HEK293 (cell line): ENCODE measurements around the gene GUCA2B.

Source experiments
- CTCF ChIA-PET: fragments of 350-600 bp; formaldehyde crosslinking; extraction: SDS; loops from one replicate; lab custom pipeline; 2021; ENCODE audit warnings: antibody characterized with exemption; lab: Yijun Ruan, JAX
- POLR2A ChIA-PET: fragments of 300-600 bp; formaldehyde crosslinking; extraction: SDS; loops from one replicate; lab custom pipeline; 2020; ENCODE audit warnings: antibody characterized with exemption, inconsistent platforms; lab: Yijun Ruan, JAX
- H3K27ac ChIP-seq: fragments of 200-500 bp; sonication (Bioruptor generic); 2 replicates; pipeline ENCODE4 v1.5.1; 2014; ENCODE audit warnings: low read depth, low read length, control low read depth, inconsistent platforms; ENCODE audit errors: extremely low read depth
- H3K36me3 ChIP-seq, 2 experiments: fragments of 200-500 bp in 1 of 2; sonication (Bioruptor generic) in 1 of 2; 1 replicate in 1 of 2; 2 replicates in 1 of 2; pipeline ENCODE4 v1.5.1; 2014 to 2017; ENCODE audit warnings: inconsistent platforms in 2 of 2, low read length in 2 of 2; ENCODE audit not compliant: control insufficient read depth in 2 of 2, insufficient read depth in 1 of 2
- H3K4me1 ChIP-seq: fragments of 200-500 bp; sonication (Bioruptor generic); 2 replicates; pipeline ENCODE4 v1.5.1; 2014; ENCODE audit warnings: mild to moderate bottlenecking, low read length, inconsistent platforms; ENCODE audit not compliant: control insufficient read depth, insufficient read depth
- H3K4me3 ChIP-seq: 2 replicates; pipeline ENCODE4 v1.5.1; 2011; ENCODE audit warnings: low read depth, mild to moderate bottlenecking, control low read depth, low read length, moderate library complexity
- H3K9me3 ChIP-seq: fragments of 200-500 bp; sonication (Bioruptor generic); 2 replicates; pipeline ENCODE4 v1.5.1; 2014; ENCODE audit warnings: low read depth, low read length, inconsistent platforms; ENCODE audit not compliant: control insufficient read depth, insufficient read depth
- GLI2 ChIP-seq: fragments of 450-650 bp; formaldehyde crosslinking; IDR thresholded peaks from 2 replicates; pipeline ENCODE4; 2017; ENCODE audit warnings: missing biosample characterization, missing genetic modification characterization, low read depth, borderline replicate concordance
- SALL2 ChIP-seq: fragments of 450-650 bp; formaldehyde crosslinking; IDR thresholded peaks from 2 replicates; pipeline ENCODE4 v1.5.0; 2017; ENCODE audit warnings: missing biosample characterization, mild to moderate bottlenecking, missing genetic modification characterization, borderline replicate concordance
- SCRT1 ChIP-seq: fragments of 450-650 bp; formaldehyde crosslinking; IDR thresholded peaks from 2 replicates; pipeline ENCODE4 v1.5.1; 2016; ENCODE audit warnings: missing biosample characterization, missing genetic modification characterization, borderline replicate concordance
- SCRT2 ChIP-seq: fragments of 450-650 bp; formaldehyde crosslinking; IDR thresholded peaks from 2 replicates; pipeline ENCODE4 v1.5.1; 2016; ENCODE audit warnings: missing biosample characterization, missing genetic modification characterization
- SETDB1 ChIP-seq: IDR thresholded peaks from one replicate; pipeline ENCODE4 v1.6.1; 2017; ENCODE audit warnings: mild to moderate bottlenecking, low read length, moderate library complexity, mixed read lengths; ENCODE audit not compliant: insufficient read length
- ZBTB48 ChIP-seq: fragments of 450-650 bp; formaldehyde crosslinking; IDR thresholded peaks from 2 replicates; pipeline ENCODE4 v1.5.1; 2016; ENCODE audit warnings: missing biosample characterization, missing genetic modification characterization
- ZFP69B ChIP-seq: fragments of 450-650 bp; formaldehyde crosslinking; IDR thresholded peaks from 2 replicates; pipeline ENCODE4 v1.5.1; 2016; ENCODE audit warnings: missing biosample characterization, missing genetic modification characterization
- ZNF132 ChIP-seq: fragments of 450-650 bp; formaldehyde crosslinking; IDR thresholded peaks from 2 replicates; pipeline ENCODE4 v1.5.1; 2017; ENCODE audit warnings: missing biosample characterization, missing genetic modification characterization, borderline replicate concordance
- ZNF133 ChIP-seq: fragments of 450-650 bp; formaldehyde crosslinking; IDR thresholded peaks from 2 replicates; pipeline ENCODE4 v1.5.1; 2016; ENCODE audit warnings: missing biosample characterization, missing genetic modification characterization
- ZNF138 ChIP-seq: fragments of 450-650 bp; formaldehyde crosslinking; IDR thresholded peaks from 2 replicates; pipeline ENCODE4 v1.5.1; 2016; ENCODE audit warnings: missing biosample characterization, missing genetic modification characterization, borderline replicate concordance
- ZNF155 ChIP-seq: fragments of 450-650 bp; formaldehyde crosslinking; IDR thresholded peaks from 2 replicates; pipeline ENCODE4 v1.5.1; 2016; ENCODE audit warnings: missing biosample characterization, missing genetic modification characterization
- ZNF169 ChIP-seq: fragments of 450-650 bp; formaldehyde crosslinking; IDR thresholded peaks from 2 replicates; pipeline ENCODE4 v1.5.1; 2016; ENCODE audit warnings: missing biosample characterization, missing genetic modification characterization
- ZNF2 ChIP-seq: fragments of 450-650 bp; formaldehyde crosslinking; IDR thresholded peaks from 2 replicates; pipeline ENCODE4 v1.5.1; 2016; ENCODE audit warnings: missing biosample characterization, missing genetic modification characterization
- ZNF202 ChIP-seq: fragments of 450-650 bp; formaldehyde crosslinking; IDR thresholded peaks from 2 replicates; pipeline ENCODE4 v1.5.1; 2016; ENCODE audit warnings: missing biosample characterization, missing genetic modification characterization, borderline replicate concordance
- ZNF221 ChIP-seq: fragments of 450-650 bp; formaldehyde crosslinking; IDR thresholded peaks from 2 replicates; pipeline ENCODE4 v1.5.1; 2017; ENCODE audit warnings: missing biosample characterization, missing genetic modification characterization, borderline replicate concordance
- ZNF24 ChIP-seq: fragments of 450-650 bp; formaldehyde crosslinking; IDR thresholded peaks from 2 replicates; pipeline ENCODE4 v1.5.1; 2016; ENCODE audit warnings: missing biosample characterization, missing genetic modification characterization
- ZNF366 ChIP-seq: fragments of 450-650 bp; formaldehyde crosslinking; conservative IDR thresholded peaks from 2 replicates; pipeline ENCODE4 v1.5.1; 2016; ENCODE audit warnings: missing biosample characterization, missing genetic modification characterization
- ZNF391 ChIP-seq: fragments of 450-650 bp; formaldehyde crosslinking; IDR thresholded peaks from 2 replicates; pipeline ENCODE4 v1.5.1; 2016; ENCODE audit warnings: low read depth, missing biosample characterization, missing genetic modification characterization, borderline replicate concordance
- ZNF433 ChIP-seq: fragments of 450-650 bp; formaldehyde crosslinking; IDR thresholded peaks from 2 replicates; pipeline ENCODE4 v1.5.1; 2016; ENCODE audit warnings: missing biosample characterization, missing genetic modification characterization, low read depth
- ZNF530 ChIP-seq: fragments of 450-650 bp; formaldehyde crosslinking; IDR thresholded peaks from 2 replicates; pipeline ENCODE4 v1.5.1; 2016; ENCODE audit warnings: low read depth, missing biosample characterization, missing genetic modification characterization
- ZNF561 ChIP-seq: fragments of 450-650 bp; IDR thresholded peaks from 2 replicates; pipeline ENCODE4 v1.5.1; 2018; ENCODE audit warnings: missing biosample characterization, missing genetic modification characterization, borderline replicate concordance
- ZNF610 ChIP-seq: fragments of 450-650 bp; formaldehyde crosslinking; IDR thresholded peaks from 2 replicates; pipeline ENCODE4 v1.5.1; 2016; ENCODE audit warnings: missing biosample characterization, missing genetic modification characterization, borderline replicate concordance
- ZNF629 ChIP-seq: fragments of 450-650 bp; formaldehyde crosslinking; IDR thresholded peaks from 2 replicates; pipeline ENCODE4 v1.5.1; 2017; ENCODE audit warnings: missing biosample characterization, missing genetic modification characterization
- ZNF664 ChIP-seq: fragments of 450-650 bp; formaldehyde crosslinking; IDR thresholded peaks from 2 replicates; pipeline ENCODE4 v1.5.1; 2016; ENCODE audit warnings: missing biosample characterization, missing genetic modification characterization
- ZNF677 ChIP-seq: fragments of 450-650 bp; IDR thresholded peaks from 2 replicates; pipeline ENCODE4 v1.5.0; 2018; ENCODE audit warnings: missing biosample characterization, mild to moderate bottlenecking, missing genetic modification characterization, moderate library complexity
- ZNF747 ChIP-seq: fragments of 450-650 bp; formaldehyde crosslinking; IDR thresholded peaks from 2 replicates; pipeline ENCODE4 v1.5.1; 2016; ENCODE audit warnings: missing biosample characterization, missing genetic modification characterization
- ZNF843 ChIP-seq: fragments of 450-650 bp; formaldehyde crosslinking; IDR thresholded peaks from 2 replicates; pipeline ENCODE4 v1.5.1; 2016; ENCODE audit warnings: missing biosample characterization, missing genetic modification characterization
- ZXDB ChIP-seq: fragments of 450-650 bp; formaldehyde crosslinking; IDR thresholded peaks from 2 replicates; pipeline ENCODE4 v1.5.1; 2016; ENCODE audit warnings: missing biosample characterization, missing genetic modification characterization
- TF ChIP-seq, protein P1 (sequence below): fragments of 450-650 bp; formaldehyde crosslinking; IDR thresholded peaks from 2 replicates; pipeline ENCODE4 v1.5.1; 2016; ENCODE audit warnings: missing biosample characterization, missing genetic modification characterization
- TF ChIP-seq, protein P2 (sequence below): fragments of 450-650 bp; formaldehyde crosslinking; IDR thresholded peaks from 2 replicates; pipeline ENCODE4 v1.5.1; 2016; ENCODE audit warnings: missing biosample characterization, missing genetic modification characterization, borderline replicate concordance
- TF ChIP-seq, protein P3 (sequence below): fragments of 450-650 bp; formaldehyde crosslinking; IDR thresholded peaks from 2 replicates; pipeline ENCODE4 v1.5.1; 2016; ENCODE audit warnings: missing biosample characterization, missing genetic modification characterization

The GUCA2B gene

GRCh38 chr1:42176902-42177519, 23.8 kb downstream of the GUCA2B start (continued):
- TF ChIP-seq ZFP69B (tag by site-specific recombination) = peak; percentile 61; the same call in 1 of the 2 replicates
- no peak for TF ChIP-seq ZNF664 (tag by site-specific recombination)
- TF ChIP-seq ZNF843 = no peak

DNA sequence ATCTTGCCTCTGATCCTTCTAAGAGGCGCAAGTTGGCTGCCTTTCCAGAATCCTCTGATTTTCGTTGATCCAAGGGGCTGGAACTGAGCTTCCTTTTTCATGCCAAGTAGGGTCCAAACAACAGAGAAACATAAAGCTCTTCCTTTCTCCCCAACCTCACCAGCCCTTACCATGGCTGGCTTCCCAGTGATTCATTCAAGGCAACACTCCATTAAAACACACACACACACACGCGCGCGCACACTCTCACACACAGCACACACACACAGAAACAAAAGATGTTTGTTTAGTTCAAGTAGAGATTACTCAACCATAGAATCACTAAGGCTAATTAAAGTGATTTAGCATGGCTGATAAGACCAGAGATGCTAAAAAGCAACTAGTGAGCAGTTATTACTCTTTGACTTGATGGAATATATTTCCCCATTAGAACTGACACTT, 24.4 kb downstream of the GUCA2B start:
- CTCF ChIA-PET = interaction anchor here (0.7 to 1.1 kb wide), 8 partner anchors 9 to 138 kb away, joined by 3 to 7 read pairs (median 3); no protein-coding TSS in a partner anchor
- H3K36me3 ChIP-seq = peaks cover 0 to 9% of the 10 kb centered on the region in 2 experiments; a peak in 1 of 3 replicates
- no peaks in the 10 kb centered on the region for H3K9me3 ChIP-seq
- H3K27ac ChIP-seq = no peak overlapping the region
- H3K4me3 ChIP-seq = no peak overlapping the region
- POLR2A ChIA-PET = no interaction called here
- peaks cover 18% of the 10 kb centered on the region for H3K4me1 ChIP-seq
- TF ChIP-seq ZNF169 = no peak
- TF ChIP-seq, protein P1, sequence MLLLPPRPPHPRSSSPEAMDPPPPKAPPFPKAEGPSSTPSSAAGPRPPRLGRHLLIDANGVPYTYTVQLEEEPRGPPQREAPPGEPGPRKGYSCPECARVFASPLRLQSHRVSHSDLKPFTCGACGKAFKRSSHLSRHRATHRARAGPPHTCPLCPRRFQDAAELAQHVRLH = 0 out of 2 replicates have a peak, but pooled peaks have one; percentile 31
- peak; percentile 92 for TF ChIP-seq ZNF391 (tag by site-specific recombination)
- peak; percentile 59; the same call in 1 of the 2 replicates for TF ChIP-seq ZNF24 (tag by site-specific recombination)
- peak; percentile 74 for TF ChIP-seq ZNF366 (tag by site-specific recombination)
- TF ChIP-seq ZNF155 (tag by site-specific recombination) = no peak
- no peak for TF ChIP-seq ZNF138 (tag by site-specific recombination)
- peak; percentile 69 for TF ChIP-seq SCRT2 (tag by site-specific recombination)
- peak; percentile 69 for TF ChIP-seq ZNF629 (tag by site-specific recombination)
- TF ChIP-seq ZNF433 = no peak
- TF ChIP-seq ZNF561 = no peak
- TF ChIP-seq, protein P2, sequence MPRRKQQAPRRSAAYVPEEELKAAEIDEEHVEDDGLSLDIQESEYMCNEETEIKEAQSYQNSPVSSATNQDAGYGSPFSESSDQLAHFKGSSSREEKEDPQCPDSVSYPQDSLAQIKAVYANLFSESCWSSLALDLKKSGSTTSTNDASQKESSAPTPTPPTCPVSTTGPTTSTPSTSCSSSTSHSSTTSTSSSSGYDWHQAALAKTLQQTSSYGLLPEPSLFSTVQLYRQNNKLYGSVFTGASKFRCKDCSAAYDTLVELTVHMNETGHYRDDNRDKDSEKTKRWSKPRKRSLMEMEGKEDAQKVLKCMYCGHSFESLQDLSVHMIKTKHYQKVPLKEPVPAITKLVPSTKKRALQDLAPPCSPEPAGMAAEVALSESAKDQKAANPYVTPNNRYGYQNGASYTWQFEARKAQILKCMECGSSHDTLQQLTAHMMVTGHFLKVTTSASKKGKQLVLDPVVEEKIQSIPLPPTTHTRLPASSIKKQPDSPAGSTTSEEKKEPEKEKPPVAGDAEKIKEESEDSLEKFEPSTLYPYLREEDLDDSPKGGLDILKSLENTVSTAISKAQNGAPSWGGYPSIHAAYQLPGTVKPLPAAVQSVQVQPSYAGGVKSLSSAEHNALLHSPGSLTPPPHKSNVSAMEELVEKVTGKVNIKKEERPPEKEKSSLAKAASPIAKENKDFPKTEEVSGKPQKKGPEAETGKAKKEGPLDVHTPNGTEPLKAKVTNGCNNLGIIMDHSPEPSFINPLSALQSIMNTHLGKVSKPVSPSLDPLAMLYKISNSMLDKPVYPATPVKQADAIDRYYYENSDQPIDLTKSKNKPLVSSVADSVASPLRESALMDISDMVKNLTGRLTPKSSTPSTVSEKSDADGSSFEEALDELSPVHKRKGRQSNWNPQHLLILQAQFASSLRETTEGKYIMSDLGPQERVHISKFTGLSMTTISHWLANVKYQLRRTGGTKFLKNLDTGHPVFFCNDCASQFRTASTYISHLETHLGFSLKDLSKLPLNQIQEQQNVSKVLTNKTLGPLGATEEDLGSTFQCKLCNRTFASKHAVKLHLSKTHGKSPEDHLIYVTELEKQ (tag by site-specific recombination) = peak; percentile 77
- peak; percentile 61; the same call in 1 of the 2 replicates for TF ChIP-seq ZNF2 (tag by site-specific recombination)
- TF ChIP-seq, protein P3, sequence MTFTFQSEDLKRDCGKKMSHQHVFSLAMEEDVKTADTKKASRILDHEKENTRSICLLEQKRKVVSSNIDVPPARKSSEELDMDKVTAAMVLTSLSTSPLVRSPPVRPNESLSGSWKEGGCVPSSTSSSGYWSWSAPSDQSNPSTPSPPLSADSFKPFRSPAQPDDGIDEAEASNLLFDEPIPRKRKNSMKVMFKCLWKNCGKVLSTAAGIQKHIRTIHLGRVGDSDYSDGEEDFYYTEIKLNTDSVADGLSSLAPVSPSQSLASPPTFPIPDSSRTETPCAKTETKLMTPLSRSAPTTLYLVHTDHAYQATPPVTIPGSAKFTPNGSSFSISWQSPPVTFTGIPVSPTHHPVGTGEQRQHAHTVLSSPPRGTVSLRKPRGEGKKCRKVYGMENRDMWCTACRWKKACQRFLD = no peak
- no peak for TF ChIP-seq SETDB1
- TF ChIP-seq SALL2 (tag by site-specific recombination) = no peak
- peak; percentile 84 for TF ChIP-seq SCRT1 (tag by site-specific recombination)
- peak; percentile 49; the same call in 1 of the 2 replicates for TF ChIP-seq GLI2 (tag by site-specific recombination)
- TF ChIP-seq ZNF530 (tag by site-specific recombination) = no peak
- no peak for TF ChIP-seq ZNF677 (tag by site-specific recombination)
- TF ChIP-seq ZNF133 (tag by site-specific recombination) = no peak
- TF ChIP-seq ZBTB48 = no peak
- TF ChIP-seq ZNF221 (tag by site-specific recombination) = no peak
- TF ChIP-seq ZNF610 = no peak
- no peak for TF ChIP-seq ZNF747 (tag by site-specific recombination)
- TF ChIP-seq ZXDB (tag by site-specific recombination) = peak; percentile 91
- no peak for TF ChIP-seq ZNF132
- no peak for TF ChIP-seq ZNF202
